ENCODE data around the gene GIGYF1.

GIGYF1 gene

GRCh38 chr7:100683659-100684533 is 10.2 kb downstream of the GIGYF1 start:
- no peak for DNase-seq

DNA sequence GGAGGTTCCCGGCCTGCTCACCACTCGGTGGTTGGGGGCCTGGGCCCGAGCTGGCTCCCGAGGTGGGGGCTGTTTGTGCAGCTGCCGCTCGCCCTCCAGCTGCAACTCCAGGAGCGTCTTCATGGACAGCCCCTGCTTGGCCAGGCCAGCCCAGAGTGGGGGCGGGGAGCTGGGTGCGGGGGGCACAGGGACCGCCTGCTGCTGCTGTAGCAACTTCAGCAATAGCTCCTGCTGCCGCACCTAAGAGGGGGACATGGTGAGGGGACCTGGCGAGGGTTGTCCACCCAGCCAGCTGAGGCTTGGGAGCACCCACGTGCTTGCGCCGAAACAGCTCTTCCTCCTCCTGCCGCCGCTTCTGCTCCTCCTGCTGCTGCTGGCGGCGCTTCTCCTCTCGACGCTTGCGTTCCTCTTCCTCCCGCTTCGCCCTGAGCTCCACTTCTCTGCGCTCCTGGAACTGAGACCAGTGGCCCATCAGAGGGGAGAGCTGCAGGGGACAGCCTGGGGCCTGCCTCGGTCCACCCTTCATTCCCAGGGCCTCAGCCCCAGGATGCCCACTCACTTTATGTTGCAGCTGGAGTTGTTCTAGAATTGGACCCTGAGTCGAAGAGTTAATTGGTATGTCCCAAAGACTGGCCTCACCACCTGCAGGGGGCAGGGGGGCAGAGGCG is 10.9 kb downstream of the GIGYF1 start:
- no peak for DNase-seq

DNA sequence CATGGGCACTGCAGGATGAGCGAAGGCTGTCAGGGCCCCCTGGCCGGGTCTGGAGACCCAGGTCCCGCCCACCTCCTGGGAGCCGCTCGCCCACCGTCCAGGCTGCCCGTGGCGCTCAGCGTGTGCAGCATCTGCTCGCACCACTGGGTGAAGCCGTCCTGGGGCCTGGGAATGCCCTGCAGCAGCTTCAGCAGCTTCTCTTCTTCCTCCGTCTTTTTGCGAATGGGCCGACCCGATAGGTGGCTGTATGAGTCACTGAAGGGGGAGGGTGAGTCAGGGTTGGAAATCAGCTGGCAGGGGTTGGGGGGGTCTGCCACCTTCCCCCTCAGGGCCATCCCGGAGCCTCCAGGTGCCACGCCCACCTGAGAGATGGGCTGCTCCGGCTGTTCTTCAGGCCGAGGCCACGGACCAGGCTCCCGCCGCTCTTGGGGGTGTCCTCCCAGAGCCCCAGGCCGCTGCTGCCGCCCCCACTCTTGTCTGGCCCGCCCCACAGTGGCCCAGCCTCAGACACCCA is 11.8 kb downstream of the GIGYF1 start:
- no peak for DNase-seq

DNA sequence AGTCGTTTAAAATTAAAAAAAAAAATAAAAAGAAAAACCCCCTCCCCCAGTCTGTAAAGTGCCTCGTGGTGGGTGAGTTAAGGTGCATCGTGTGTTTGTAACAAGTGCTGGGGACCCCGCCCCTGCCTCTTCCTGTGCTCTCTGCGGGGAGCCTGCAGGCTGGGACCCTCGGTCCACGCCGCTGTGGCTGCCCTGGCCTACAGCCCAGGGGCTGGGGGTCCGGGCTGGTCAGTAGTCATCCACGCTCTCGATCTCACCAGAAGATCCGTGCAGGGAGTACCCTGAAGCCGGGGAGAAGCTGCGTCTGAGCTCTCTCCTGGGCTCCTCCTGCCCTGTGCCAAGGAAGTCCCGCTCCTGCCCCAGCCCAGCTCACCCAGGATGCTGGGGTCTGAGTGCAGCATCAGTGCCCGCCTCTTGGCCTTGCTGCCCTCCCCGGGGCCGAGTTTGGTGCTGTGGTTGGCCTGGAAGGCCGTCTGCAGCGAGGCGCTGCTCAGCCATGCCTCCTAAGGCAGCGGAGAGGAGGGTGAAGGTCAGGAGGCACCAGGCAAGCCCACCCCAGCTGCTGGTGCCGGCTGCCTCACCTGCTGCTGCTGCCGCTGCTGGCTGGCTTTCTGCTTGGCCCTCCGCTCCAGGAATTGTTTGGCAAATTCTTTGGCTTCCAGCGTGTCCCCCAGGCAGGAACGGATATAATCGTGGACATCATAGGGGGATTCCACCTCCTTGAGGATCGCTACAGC is 12.4 kb downstream of the GIGYF1 start:
- DNase-seq, result no peak

DNA sequence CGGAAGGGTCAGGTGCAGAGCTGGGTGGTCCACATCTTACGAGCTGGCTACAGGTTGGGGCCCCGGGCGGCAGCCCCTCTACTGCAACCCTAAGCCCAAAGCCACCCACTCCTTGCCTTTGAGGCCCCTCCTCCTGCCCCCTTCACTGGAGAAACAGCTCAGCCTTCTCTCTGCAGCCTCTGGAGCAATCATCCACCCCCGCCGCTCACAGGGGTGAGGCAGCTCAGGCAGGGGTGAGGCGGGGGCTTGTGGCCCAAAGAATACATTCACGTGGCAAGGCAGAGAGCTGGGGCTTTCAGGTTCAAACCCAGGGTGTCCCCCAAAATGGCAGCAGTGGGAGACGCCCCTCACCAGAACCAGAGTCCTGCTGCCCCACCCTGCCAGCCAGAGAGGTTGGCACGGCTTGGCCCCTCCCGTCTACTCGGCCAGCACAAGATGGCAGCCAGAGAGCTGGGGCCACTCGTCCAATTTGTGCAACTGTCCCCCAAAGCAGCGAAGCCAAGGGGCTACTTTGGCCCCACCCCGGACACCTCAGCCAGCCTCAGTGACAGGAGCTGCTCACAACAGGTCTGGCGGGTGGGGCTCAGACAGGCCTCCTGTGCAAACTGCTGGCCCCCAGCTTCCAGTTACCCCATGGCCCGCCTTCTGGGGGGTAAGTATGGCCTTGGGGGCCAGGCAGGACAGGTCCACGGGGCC is 13.3 kb downstream of the GIGYF1 start:
- no peak for DNase-seq

GRCh38 chr7:100679927-100680575 is 14.0 kb downstream of the GIGYF1 start:
- DNase-seq, result no peak

- no peak for DNase-seq
These were observed 14.7 kb downstream of the GIGYF1 start for GRCh38 chr7:100679129-100679926.

DNA sequence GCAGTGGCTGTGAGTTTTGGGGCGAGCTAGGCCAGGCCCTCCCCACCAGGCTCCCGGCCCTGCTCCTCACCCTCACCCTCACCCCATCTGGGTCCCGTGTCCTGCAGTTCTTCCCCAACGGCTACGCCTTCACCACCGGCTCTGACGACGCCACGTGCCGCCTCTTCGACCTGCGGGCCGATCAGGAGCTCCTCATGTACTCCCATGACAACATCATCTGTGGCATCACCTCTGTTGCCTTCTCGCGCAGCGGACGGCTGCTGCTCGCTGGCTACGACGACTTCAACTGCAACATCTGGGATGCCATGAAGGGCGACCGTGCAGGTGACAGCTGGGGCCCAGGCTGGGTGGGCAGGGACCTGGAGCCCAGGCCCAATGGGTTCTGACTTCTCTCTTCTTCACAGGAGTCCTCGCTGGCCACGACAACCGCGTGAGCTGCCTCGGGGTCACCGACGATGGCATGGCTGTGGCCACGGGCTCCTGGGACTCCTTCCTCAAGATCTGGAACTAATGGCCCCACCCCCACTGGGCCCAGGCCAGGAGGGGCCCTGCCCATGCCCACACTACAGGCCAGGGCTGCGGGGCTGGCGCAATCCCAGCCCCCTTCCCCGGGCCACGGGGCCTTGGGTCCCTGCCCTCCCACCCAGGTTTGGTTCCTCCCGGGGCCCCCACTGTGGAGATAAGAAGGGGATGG is 15.6 kb downstream of the GIGYF1 start:
- DNase-seq, result no peak

GRCh38 chr7:100677308-100678267 is 16.5 kb downstream of the GIGYF1 start:
- DNase-seq, result no peak

- no peak for DNase-seq
These were observed 17.3 kb downstream of the GIGYF1 start for GRCh38 chr7:100676501-100677306.

- peak; percentile 66 for DNase-seq
These were observed 18.3 kb downstream of the GIGYF1 start for GRCh38 chr7:100675581-100676350.

GRCh38 chr7:100675105-100675451 is 19.0 kb downstream of the GIGYF1 start:
- DNase-seq, result no peak

- DNase-seq, result no peak
These were observed 19.5 kb downstream of the GIGYF1 start for GRCh38 chr7:100674411-100675104.

GRCh38 chr7:100673942-100674410 is 20.1 kb downstream of the GIGYF1 start:
- no peak for DNase-seq

GRCh38 chr7:100673302-100673941 is 20.6 kb downstream of the GIGYF1 start, which contains the start of gene GNB2:
GNB2 (plus strand) TSS chr7:100673740; CDS start chr7:100676266, 2,526 bp downstream.
- peak; percentile 93 for DNase-seq

Measured in NCI-H748 treated with DMSO at 0.1 percent for 48 hours (cell line).